ENCODE data around the gene HIVEP3. TPM values are rescaled to one million over a fixed set of nuclear protein-coding genes. Genes with fewer than 3 reads are reported as not detected.

The HIVEP3 gene
- polyA plus RNA-seq, 1 of the 3 experiments (the other 2 are of a cell fraction) = 6.4 TPM

DNA sequence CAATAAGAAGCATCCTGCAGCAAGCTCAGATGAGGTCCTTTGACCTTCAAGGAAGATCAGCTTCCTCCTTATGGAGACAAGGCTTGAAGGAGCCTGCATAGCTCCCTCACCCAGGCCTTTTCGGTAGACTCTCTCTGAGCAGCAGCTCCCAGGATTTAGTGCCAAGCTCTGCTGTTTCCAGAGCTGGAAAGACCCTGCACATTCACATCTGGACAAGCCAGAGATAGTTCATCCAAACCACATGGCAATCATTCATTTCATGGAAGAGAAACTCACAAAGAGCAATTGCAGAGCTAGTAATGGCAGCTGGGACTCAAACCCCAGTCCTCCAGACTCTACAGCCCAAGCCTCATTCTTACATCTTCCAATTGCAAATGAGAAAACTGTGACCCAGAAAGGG lies 357.8 kb downstream of the HIVEP3 start:
- Histone ChIP-seq H3K4me2 (no peak overlapping the region), H3K79me2 (ENCODE audit: insufficient read depth) (no peaks in the 10 kb centered on the region), H3F3A (replicated peaks; ENCODE audit: insufficient read depth) (no peaks in the 10 kb centered on the region), H4K20me1 (ENCODE audit: insufficient read depth) (no peaks in the 10 kb centered on the region), H3K27ac (ENCODE audit: low read depth in 2 of 2, low read length in 1 of 2) (no peak overlapping the region), H3K27me3 (ENCODE audit: insufficient read depth) (no peaks in the 10 kb centered on the region), H3K4me3 (ENCODE audit: low read depth in 2 of 2, low read length in 1 of 2) (no peak overlapping the region), H3K9ac (no peak overlapping the region), H3K9me3 (no peaks in the 10 kb centered on the region), H2AFZ (ENCODE audit: low read depth) (no peak overlapping the region), H3K36me3 (replicated peaks in 1 of 2; ENCODE audit: control insufficient read depth in 1 of 2, insufficient read depth in 2 of 2, low read length in 1 of 2) (no peaks in the 10 kb centered on the region), H3K4me1 (ENCODE audit: control insufficient read depth in 1 of 2, insufficient read depth in 2 of 2, low read depth in 1 of 2, low read length in 1 of 2) (no peaks in the 10 kb centered on the region), H3K9me2 (no peaks in the 10 kb centered on the region)
- TF ChIP-seq POLR2AphosphoS5 (IDR thresholded peaks at IDR 0.05; ENCODE audit: low read depth, low read length) = no peak
- TF ChIP-seq FOXJ3 (CRISPR knock-in tag; IDR thresholded peaks at IDR 0.05) = no peak
- TF ChIP-seq EZH2phosphoT487 (IDR thresholded peaks at IDR 0.05; ENCODE audit: borderline replicate concordance, low read depth) = no peak
- TF ChIP-seq GATA2 (CRISPR knock-in tag; IDR thresholded peaks at IDR 0.05) = no peak
- TF ChIP-seq RXRA (IDR thresholded peaks at IDR 0.05; ENCODE audit: borderline replicate concordance, low read depth) = no peak
- no peak for TF ChIP-seq PBX3 (IDR thresholded peaks at IDR 0.05)
- TF ChIP-seq SMC3 (IDR thresholded peaks at IDR 0.05; ENCODE audit: low read depth, low read length) = no peak
- no peak for TF ChIP-seq JUND (IDR thresholded peaks at IDR 0.05)
- no peak for TF ChIP-seq NFIC (IDR thresholded peaks at IDR 0.05; ENCODE audit: borderline replicate concordance)
- TF ChIP-seq, protein P1, sequence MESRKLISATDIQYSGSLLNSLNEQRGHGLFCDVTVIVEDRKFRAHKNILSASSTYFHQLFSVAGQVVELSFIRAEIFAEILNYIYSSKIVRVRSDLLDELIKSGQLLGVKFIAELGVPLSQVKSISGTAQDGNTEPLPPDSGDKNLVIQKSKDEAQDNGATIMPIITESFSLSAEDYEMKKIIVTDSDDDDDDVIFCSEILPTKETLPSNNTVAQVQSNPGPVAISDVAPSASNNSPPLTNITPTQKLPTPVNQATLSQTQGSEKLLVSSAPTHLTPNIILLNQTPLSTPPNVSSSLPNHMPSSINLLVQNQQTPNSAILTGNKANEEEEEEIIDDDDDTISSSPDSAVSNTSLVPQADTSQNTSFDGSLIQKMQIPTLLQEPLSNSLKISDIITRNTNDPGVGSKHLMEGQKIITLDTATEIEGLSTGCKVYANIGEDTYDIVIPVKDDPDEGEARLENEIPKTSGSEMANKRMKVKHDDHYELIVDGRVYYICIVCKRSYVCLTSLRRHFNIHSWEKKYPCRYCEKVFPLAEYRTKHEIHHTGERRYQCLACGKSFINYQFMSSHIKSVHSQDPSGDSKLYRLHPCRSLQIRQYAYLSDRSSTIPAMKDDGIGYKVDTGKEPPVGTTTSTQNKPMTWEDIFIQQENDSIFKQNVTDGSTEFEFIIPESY (IDR thresholded peaks at IDR 0.05; ENCODE audit: borderline replicate concordance, low read depth) = no peak
- no peak for TF ChIP-seq MEF2A (IDR thresholded peaks at IDR 0.05; ENCODE audit: borderline replicate concordance, low read depth)
- TF ChIP-seq MXI1 (IDR thresholded peaks at IDR 0.05; ENCODE audit: low read depth, low read length) = no peak
- no peak for TF ChIP-seq TCF12 (IDR thresholded peaks at IDR 0.05)
- TF ChIP-seq YY1 (IDR thresholded peaks at IDR 0.05; ENCODE audit: low read depth) = no peak
- ChIA-PET POLR2A (no interaction called here), CTCF (interaction anchor here (0.9 to 1.9 kb wide), 2 partner anchors 13 to 17 kb away, joined by 4 to 14 read pairs; no protein-coding TSS in a partner anchor)
- 100% methylated on average over 1 of the region's 1 CpG for WGBS (ENCODE audit: low lambda C conversion rate)
- no peak for DNase-seq

GRCh38 chr1:41560496-41560895 lies 358.2 kb downstream of the HIVEP3 start:
- TF ChIP-seq RFX5 (IDR thresholded peaks at IDR 0.05; ENCODE audit: low read length) = no peak
- WGBS (ENCODE audit: low lambda C conversion rate) = 88% methylated on average over 3 of the region's 5 CpGs
- CTCF ChIA-PET = interaction anchor here (0.9 to 1.9 kb wide), 2 partner anchors 14 to 17 kb away, joined by 4 to 14 read pairs; no protein-coding TSS in a partner anchor
- Histone ChIP-seq H4K20me1 (ENCODE audit: insufficient read depth) (no peaks in the 10 kb centered on the region), H3K4me3 (ENCODE audit: low read depth in 2 of 2, low read length in 1 of 2) (no peak overlapping the region), H3K79me2 (ENCODE audit: insufficient read depth) (no peaks in the 10 kb centered on the region), H3K9me2 (no peaks in the 10 kb centered on the region), H3K9me3 (no peaks in the 10 kb centered on the region), H2AFZ (ENCODE audit: low read depth) (no peak overlapping the region), H3K9ac (no peak overlapping the region), H3K27ac (ENCODE audit: low read depth in 2 of 2, low read length in 1 of 2) (no peak overlapping the region), H3K27me3 (ENCODE audit: insufficient read depth) (no peaks in the 10 kb centered on the region), H3F3A (replicated peaks; ENCODE audit: insufficient read depth) (no peaks in the 10 kb centered on the region), H3K4me2 (no peak overlapping the region), H3K36me3 (replicated peaks in 1 of 2; ENCODE audit: control insufficient read depth in 1 of 2, insufficient read depth in 2 of 2, low read length in 1 of 2) (no peaks in the 10 kb centered on the region), H3K4me1 (ENCODE audit: control insufficient read depth in 1 of 2, insufficient read depth in 2 of 2, low read depth in 1 of 2, low read length in 1 of 2) (no peaks in the 10 kb centered on the region)
- no peak for DNase-seq
- POLR2A ChIA-PET = no interaction called here
